Activated CD8-positive, alpha-beta memory T cell treated with anti-CD3 and anti-CD28 coated beads, Interleukin-2, amount 10 ng/mL, durations not matched to agents 7 days and 5 days (primary cell): ENCODE data around the gene LMO2. TPM values are rescaled to one million over a fixed set of nuclear protein-coding genes. Genes with fewer than 3 reads are reported as not detected.
A peak's percentile ranks its signal among the peaks of the same experiment; 100 is the strongest.

Experiments used
- ATAC-seq: fragments of 150-1000 bp; cut with Tn5 transposase; one replicate; pipeline ENCODE4 v1.10.0; 2021; ENCODE audit warnings: moderate library complexity
- CTCF ChIA-PET: fragments of 350-600 bp; sonication (Branson Sonifier 250); formaldehyde crosslinking; loops from one replicate; lab custom pipeline; 2021; ENCODE audit warnings: antibody characterized with exemption; lab: Charles Lee
- DNase-seq: peaks from one replicate; pipeline ENCODE4 v3.0.0-alpha.2; 2020
- H3K27ac Mint-ChIP-seq: one replicate; pipeline ENCODE4 v1.8.0; 2021; ENCODE audit warnings: mild to moderate bottlenecking, mixed read lengths
- H3K27me3 Mint-ChIP-seq: one replicate; pipeline ENCODE4 v1.8.0; 2021; ENCODE audit warnings: mixed read lengths
- H3K36me3 Mint-ChIP-seq: one replicate; pipeline ENCODE4 v1.8.0; 2021; ENCODE audit warnings: mild to moderate bottlenecking, mixed read lengths
- H3K4me1 Mint-ChIP-seq: one replicate; pipeline ENCODE4 v1.8.0; 2021; ENCODE audit warnings: mixed read lengths
- H3K4me3 Mint-ChIP-seq: one replicate; pipeline ENCODE4 v1.8.0; 2021; ENCODE audit warnings: mild to moderate bottlenecking, moderate library complexity, mixed read lengths
- H3K9me3 Mint-ChIP-seq: one replicate; pipeline ENCODE4 v1.8.0; 2022; ENCODE audit warnings: low read depth, mixed read lengths
- total RNA-seq, 2 experiments: library from RNA; stranded (reverse); gene quantifications; one replicate each; pipeline ENCODE4 v1.2.3, GENCODE V29; 2021

Gene LMO2
- total RNA-seq, 2 experiments from 2014 or later = not detected

- peaks cover 10% of the 10 kb centered on the region for H3K4me1 Mint-ChIP-seq
- DNase-seq (no peak), ATAC-seq (peak; percentile 63)
- H3K9me3 Mint-ChIP-seq = no peaks in the 10 kb centered on the region
- no peak overlapping the region for H3K27ac Mint-ChIP-seq
- CTCF ChIA-PET = interaction anchor here (0.6 to 1.6 kb wide), 4 partner anchors 12 to 1394 kb away, joined by 3 to 4 read pairs (median 4); no protein-coding TSS in a partner anchor
- H3K4me3 Mint-ChIP-seq = peak overlapping the region; percentile 64
- H3K36me3 Mint-ChIP-seq = no peaks in the 10 kb centered on the region
- peaks cover 80% of the 10 kb centered on the region for H3K27me3 Mint-ChIP-seq
Observed at GRCh38 chr11:33869481-33870422, 22.1 kb downstream of the LMO2 start.

DNA sequence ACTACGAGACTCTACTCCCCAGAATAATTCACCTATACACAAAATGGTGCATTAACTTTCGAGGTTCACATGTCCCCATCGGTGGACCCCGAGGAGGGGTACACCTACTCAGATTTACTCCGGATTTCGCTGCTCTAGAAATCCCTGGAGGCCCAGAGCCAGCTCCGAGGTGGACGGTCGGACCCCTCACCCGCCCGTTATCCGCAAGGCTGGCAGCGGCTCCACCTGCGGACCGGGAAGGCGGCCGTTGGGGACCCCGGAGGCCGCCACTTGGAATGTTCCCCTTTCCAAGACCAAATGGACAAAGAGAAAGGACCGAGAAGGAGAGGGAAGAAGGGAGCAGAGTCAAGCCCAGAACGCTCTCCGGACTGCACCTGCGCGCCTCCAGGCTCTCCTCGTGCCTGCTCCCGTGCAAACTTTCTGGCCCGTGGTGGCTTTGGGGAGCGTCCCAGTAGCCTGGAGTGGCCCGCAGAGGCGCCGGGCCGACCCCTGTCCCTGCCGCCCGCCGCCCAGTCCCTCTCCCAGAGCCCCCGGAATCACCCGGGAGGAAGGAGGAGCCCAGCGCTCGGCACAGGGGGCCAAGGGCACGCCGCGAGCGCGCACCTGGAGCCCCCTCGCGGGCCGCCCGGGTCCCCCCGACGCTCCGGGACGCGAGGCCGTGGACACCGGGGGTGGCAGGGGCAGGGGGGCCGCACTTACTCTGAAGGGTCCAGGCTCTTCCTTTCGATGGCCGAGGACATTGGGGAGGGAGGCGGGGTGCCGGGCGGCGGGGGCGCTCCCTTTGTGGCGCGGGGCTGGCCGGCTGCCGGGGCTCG is 23.0 kb downstream of the LMO2 start:
- peaks cover 10% of the 10 kb centered on the region for H3K4me1 Mint-ChIP-seq
- H3K36me3 Mint-ChIP-seq = no peaks in the 10 kb centered on the region
- no peak for DNase-seq
- H3K27ac Mint-ChIP-seq = no peak overlapping the region
- no peak overlapping the region for H3K4me3 Mint-ChIP-seq
- H3K9me3 Mint-ChIP-seq = no peaks in the 10 kb centered on the region
- H3K27me3 Mint-ChIP-seq = peaks cover 80% of the 10 kb centered on the region
- no peak for ATAC-seq
- CTCF ChIA-PET = interaction anchor here (0.6 to 2.7 kb wide), 6 partner anchors 11 to 1393 kb away, joined by 3 to 11 read pairs (median 3); no protein-coding TSS in a partner anchor

DNA sequence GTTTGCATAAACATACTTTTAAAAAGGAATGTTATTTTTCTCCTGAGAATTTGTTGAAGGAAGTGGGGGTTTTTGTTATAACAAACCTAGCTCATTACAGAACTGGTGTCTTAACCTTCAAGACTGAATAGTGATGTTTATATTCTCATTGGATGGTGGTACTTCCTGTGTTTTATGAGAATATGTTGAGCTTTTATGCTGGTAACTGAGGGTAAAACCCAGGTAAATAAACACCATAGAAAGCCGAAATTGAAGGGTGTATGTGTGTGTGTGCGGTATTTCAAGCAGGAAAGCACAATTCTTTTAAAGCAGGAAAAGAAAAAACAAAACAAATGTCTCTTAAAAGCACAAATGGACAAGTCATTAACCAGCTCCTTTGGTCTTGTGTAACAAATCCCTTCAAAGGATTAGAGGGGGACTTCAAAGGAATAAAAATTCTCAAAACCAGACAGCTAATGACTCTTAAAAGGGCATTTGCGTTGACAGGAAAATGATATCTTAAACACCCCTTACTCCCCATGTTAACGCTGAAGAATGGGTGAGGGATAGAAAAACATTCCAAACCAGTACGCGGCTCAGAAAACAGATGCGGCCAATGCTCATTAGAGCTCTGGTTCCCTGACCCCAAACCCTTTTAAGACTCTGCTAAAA is 23.8 kb downstream of the LMO2 start:
- H3K27ac Mint-ChIP-seq = no peak overlapping the region
- no peaks in the 10 kb centered on the region for H3K36me3 Mint-ChIP-seq
- no peak overlapping the region for H3K4me3 Mint-ChIP-seq
- DNase-seq = no peak
- H3K4me1 Mint-ChIP-seq = peaks cover 10% of the 10 kb centered on the region
- CTCF ChIA-PET = interaction anchor here (0.6 to 2.7 kb wide), 4 partner anchors 10 to 129 kb away, joined by 3 to 11 read pairs (median 3); no protein-coding TSS in a partner anchor
- no peak for ATAC-seq
- peaks cover 80% of the 10 kb centered on the region for H3K27me3 Mint-ChIP-seq
- H3K9me3 Mint-ChIP-seq = no peaks in the 10 kb centered on the region

DNA sequence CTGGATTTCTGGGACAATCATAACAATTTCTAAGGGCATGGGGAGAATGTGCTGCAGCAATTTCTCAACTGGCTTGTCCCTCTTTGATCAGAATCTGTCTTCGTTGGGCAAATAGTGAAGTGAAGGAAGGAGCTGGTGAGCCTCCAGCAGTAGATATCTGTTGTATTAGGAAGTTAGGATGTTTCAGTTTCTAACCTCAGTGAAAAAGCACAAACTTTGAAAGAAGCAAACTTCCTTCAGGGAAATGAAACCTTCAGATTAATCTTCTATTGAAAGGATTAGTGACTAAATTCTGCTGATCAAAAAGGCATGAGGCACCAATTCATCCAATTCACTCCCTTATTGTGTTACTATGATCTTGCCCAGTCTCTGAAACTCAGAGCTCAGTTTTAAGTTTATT is 24.3 kb downstream of the LMO2 start:
- Mint-ChIP-seq H3K36me3 (no peaks in the 10 kb centered on the region), H3K27ac (no peak overlapping the region), H3K27me3 (peaks cover 78% of the 10 kb centered on the region), H3K4me3 (no peak overlapping the region), H3K9me3 (no peaks in the 10 kb centered on the region), H3K4me1 (peaks cover 10% of the 10 kb centered on the region)
- DNase-seq (no peak), ATAC-seq (no peak)
- CTCF ChIA-PET = interaction anchor here (1.1 to 2.7 kb wide), 3 partner anchors 10 to 130 kb away, joined by 3 to 11 read pairs (median 3); no protein-coding TSS in a partner anchor

GRCh38 chr11:33866936-33867335 is 24.9 kb downstream of the LMO2 start:
- CTCF ChIA-PET = interaction anchor here (1.2 to 2.7 kb wide), 2 partner anchors 9 to 38 kb away, joined by 3 to 11 read pairs; no protein-coding TSS in a partner anchor
- no peak overlapping the region for H3K27ac Mint-ChIP-seq
- H3K9me3 Mint-ChIP-seq = no peaks in the 10 kb centered on the region
- peaks cover 78% of the 10 kb centered on the region for H3K27me3 Mint-ChIP-seq
- H3K36me3 Mint-ChIP-seq = no peaks in the 10 kb centered on the region
- DNase-seq (no peak), ATAC-seq (no peak)
- H3K4me3 Mint-ChIP-seq = no peak overlapping the region
- peaks cover 10% of the 10 kb centered on the region for H3K4me1 Mint-ChIP-seq

- H3K36me3 Mint-ChIP-seq = no peaks in the 10 kb centered on the region
- ATAC-seq (no peak), DNase-seq (no peak)
- peaks cover 3% of the 10 kb centered on the region for H3K4me1 Mint-ChIP-seq
- no peak overlapping the region for H3K27ac Mint-ChIP-seq
- no peaks in the 10 kb centered on the region for H3K9me3 Mint-ChIP-seq
- no peak overlapping the region for H3K4me3 Mint-ChIP-seq
- CTCF ChIA-PET = no interaction called here
- H3K27me3 Mint-ChIP-seq = peaks cover 76% of the 10 kb centered on the region
Observed at GRCh38 chr11:33864479-33864878, 27.4 kb downstream of the LMO2 start.

DNA sequence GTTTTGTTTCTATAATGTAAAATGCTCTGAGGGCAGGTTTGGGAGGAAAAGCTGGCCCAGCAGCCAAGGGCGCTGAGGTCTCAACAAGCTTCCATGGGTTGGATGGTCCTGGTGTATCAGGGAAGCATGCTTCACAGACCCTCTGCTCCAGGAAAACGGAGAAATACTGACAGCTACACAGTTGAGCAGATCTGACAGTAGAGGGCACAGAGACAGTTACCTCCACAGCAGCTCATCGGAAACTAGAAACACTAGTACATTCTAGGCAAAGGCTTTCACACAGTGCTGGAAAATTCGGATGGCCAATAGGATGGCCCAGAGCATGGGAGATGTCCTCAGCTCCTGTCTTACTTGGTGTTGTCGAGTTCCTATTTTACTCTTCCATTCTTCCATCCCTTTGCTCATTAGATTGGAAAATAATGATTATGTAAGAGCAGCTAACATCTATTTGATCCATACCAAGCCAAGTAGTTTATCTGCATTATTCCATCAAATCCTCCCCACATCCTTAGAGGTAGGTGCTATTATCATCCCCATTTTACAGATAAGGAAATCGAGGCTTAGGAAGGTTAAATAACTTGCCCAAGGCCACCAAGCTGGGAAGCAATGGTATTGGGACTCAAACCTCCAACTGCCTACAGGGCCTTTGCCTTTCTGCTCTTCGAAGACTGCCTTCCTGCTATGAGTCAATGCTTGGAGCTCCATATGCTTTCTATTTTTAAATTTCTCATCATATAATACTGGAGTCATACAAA is 28.3 kb downstream of the LMO2 start:
- Mint-ChIP-seq H3K27ac (no peak overlapping the region), H3K4me3 (no peak overlapping the region), H3K36me3 (no peaks in the 10 kb centered on the region), H3K4me1 (peaks cover 3% of the 10 kb centered on the region), H3K27me3 (peaks cover 84% of the 10 kb centered on the region), H3K9me3 (no peaks in the 10 kb centered on the region)
- CTCF ChIA-PET = interaction anchor here (1.0 kb wide), 1 partner anchor 124 kb away, joined by 4 read pairs; no protein-coding TSS in a partner anchor
- DNase-seq = no peak
- no peak for ATAC-seq

DNA sequence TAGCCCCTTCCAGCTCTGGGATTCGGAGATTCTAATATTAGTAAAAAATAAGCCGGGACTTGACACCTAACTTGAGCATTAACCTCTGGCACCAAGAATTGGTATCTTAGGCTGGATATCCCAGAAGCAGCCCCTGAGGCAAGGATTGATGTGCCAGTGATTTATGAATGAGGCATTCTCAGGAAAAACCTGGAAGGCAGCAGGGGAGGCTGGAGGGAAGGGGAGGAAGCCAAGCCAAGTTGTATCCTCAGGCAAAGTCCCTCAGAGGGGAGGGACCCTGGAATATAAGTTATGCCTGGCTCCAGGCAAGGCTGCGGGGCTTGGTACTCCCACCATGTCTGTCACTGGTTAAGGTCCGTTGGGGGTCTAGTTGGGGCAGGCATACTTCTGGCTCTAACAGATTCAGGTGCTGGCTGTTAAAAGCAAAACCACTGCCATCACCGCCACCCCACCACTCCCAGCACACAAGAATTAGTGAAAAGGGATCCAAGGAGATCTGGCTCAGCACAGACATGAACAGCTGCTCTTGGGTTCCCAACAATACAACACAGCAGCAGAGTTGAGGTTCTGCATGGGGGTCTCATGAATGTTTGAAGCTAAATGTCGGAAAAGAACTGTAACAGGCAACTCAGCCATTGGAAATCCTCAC is 29.8 kb downstream of the LMO2 start:
- ATAC-seq (no peak), DNase-seq (no peak)
- H3K4me3 Mint-ChIP-seq = no peak overlapping the region
- H3K36me3 Mint-ChIP-seq = no peaks in the 10 kb centered on the region
- CTCF ChIA-PET = interaction anchor here (0.6 to 6.4 kb wide), 2 partner anchors 125 to 135 kb away, joined by 3 to 37 read pairs; no protein-coding TSS in a partner anchor
- H3K27me3 Mint-ChIP-seq = peaks cover 80% of the 10 kb centered on the region
- no peaks in the 10 kb centered on the region for H3K9me3 Mint-ChIP-seq
- no peak overlapping the region for H3K27ac Mint-ChIP-seq
- H3K4me1 Mint-ChIP-seq = no peaks in the 10 kb centered on the region

DNA sequence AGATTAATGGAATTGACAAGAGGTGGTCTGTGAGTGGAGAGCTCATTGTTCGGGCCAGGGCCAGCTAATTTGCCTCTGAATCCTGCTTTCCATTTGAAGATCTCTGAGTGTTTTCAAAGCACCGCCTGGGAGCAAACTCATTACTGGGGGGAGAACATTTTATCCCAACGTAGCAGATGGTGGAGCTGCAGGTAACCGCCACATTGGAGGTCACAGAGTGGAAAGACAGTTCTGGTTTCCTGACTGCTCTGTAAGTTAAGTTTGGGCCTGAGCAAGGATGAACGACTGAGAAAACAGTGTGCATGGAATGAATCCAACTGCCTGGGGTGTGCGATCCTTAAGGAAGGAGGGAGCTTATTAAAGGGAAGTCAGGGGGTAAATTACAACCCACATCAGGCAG is 30.5 kb downstream of the LMO2 start:
- CTCF ChIA-PET = interaction anchor here (6.4 kb wide), 1 partner anchor 126 kb away, joined by 37 read pairs; no protein-coding TSS in a partner anchor
- Mint-ChIP-seq H3K36me3 (no peaks in the 10 kb centered on the region), H3K27ac (no peak overlapping the region)

GRCh38 chr11:33860926-33861325 is 30.9 kb downstream of the LMO2 start:
- Mint-ChIP-seq H3K9me3 (no peaks in the 10 kb centered on the region), H3K4me3 (no peak overlapping the region), H3K36me3 (no peaks in the 10 kb centered on the region), H3K4me1 (no peaks in the 10 kb centered on the region), H3K27me3 (peaks cover 81% of the 10 kb centered on the region), H3K27ac (no peak overlapping the region)
- no peak for DNase-seq
- ATAC-seq = no peak
- CTCF ChIA-PET = interaction anchor here (6.4 kb wide), 1 partner anchor 127 kb away, joined by 37 read pairs; no protein-coding TSS in a partner anchor

More for the DNA sequence above, 30.5 kb downstream of the LMO2 start:
- Mint-ChIP-seq H3K4me1 (no peaks in the 10 kb centered on the region), H3K4me3 (no peak overlapping the region), H3K27me3 (peaks cover 81% of the 10 kb centered on the region), H3K9me3 (no peaks in the 10 kb centered on the region)
- no peak for ATAC-seq
- no peak for DNase-seq

DNA sequence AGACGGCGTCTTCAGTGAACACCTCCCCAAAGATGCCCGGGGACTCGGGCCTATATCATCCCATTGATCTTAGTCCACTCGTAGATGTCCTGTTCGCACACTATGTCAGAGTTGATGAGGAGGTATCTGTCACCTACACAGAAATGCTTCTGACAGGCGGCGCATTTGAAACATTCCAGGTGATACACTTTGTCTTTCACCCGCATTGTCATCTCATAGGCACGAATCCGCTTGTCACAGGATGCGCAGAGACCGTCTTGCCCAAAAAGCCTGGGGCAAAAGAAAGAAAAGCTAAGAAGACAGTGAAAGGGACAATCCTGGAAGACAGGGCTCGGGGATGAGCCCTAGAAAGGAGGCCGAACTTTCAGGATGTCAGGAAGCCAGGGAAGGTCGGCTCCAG is 32.6 kb downstream of the LMO2 start:
- ATAC-seq = no peak
- Mint-ChIP-seq H3K27ac (no peak overlapping the region), H3K27me3 (peaks cover 78% of the 10 kb centered on the region), H3K9me3 (no peaks in the 10 kb centered on the region), H3K36me3 (no peaks in the 10 kb centered on the region), H3K4me1 (no peaks in the 10 kb centered on the region), H3K4me3 (no peak overlapping the region)
- CTCF ChIA-PET = interaction anchor here (1.1 to 6.4 kb wide), 3 partner anchors 13 to 603 kb away, joined by 3 to 37 read pairs (median 9); no protein-coding TSS in a partner anchor
- no peak for DNase-seq
